Measurements from ENCODE around the gene ZSCAN29. TPM values are rescaled to one million over a fixed set of nuclear protein-coding genes. Genes with fewer than 3 reads are reported as not detected.
"Not testable (repeated sequence)": the region's sequence is repeated elsewhere in the genome, so short reads cannot be mapped to it uniquely, and the experiment has no call there.

The ZSCAN29 gene
- total RNA-seq, 5 donors from 2014 or later (not counting 1 experiment from before 2014, with no cell fraction given): 16.6 to 38.3 (median 32.2) TPM

DNA sequence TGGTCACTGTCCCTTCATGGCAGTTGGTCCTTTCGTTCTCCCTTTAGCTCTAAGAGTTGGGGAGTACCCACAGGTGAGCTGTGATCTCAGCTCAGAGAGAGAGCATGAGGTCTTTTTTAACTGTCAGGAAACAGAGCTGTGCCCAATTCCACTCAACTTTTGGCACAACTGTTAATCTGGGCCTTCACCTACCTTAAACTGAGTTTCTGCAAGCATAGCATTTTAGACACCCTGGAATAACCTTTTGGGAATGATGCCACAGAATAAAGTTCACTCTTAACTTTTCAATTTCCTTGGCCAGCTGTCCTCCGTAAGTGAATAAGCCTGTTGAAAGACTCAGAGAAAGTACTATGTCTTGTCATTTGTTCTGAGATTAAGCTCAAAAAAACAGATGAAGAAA is 36.0 kb upstream of the ZSCAN29 start:
- H3K4me1 Mint-ChIP-seq: peaks cover 2 to 9% (median 8%) of the 10 kb centered on the region in 3 donors
- Histone ChIP-seq H3K9me3 (no peaks in the 10 kb centered on the region), H3K36me3 (ENCODE audit: control insufficient read depth in 2 of 2, extremely low read depth in 1 of 2, insufficient read depth in 1 of 2, low read length in 1 of 2) (peaks cover 13 to 73% of the 10 kb centered on the region in 2 donors), H3K27ac (ENCODE audit: low read length) (no peak overlapping the region), H3K4me1 (ENCODE audit: control insufficient read depth in 1 of 2, extremely low read depth in 1 of 2, insufficient read depth in 2 of 2, low read length in 2 of 2) (no peaks in the 10 kb centered on the region), H3K27me3 (replicated peaks in 1 of 2; ENCODE audit: control insufficient read depth in 2 of 2, extremely low read depth in 1 of 2, insufficient read depth in 2 of 2, low read length in 1 of 2) (no peaks in the 10 kb centered on the region), H3K4me3 (ENCODE audit: control insufficient read depth in 1 of 2, extremely low read depth in 1 of 2, low read length in 1 of 2) (no peak overlapping the region)
- no peaks in the 10 kb centered on the region for H3K9me3 Mint-ChIP-seq
- POLR2A ChIA-PET: no interaction called here
- ATAC-seq (replicated peaks in 1 of 4): no peak
- H3K36me3 Mint-ChIP-seq: peaks cover 73% of the 10 kb centered on the region
- no peaks in the 10 kb centered on the region for H3K27me3 Mint-ChIP-seq
- H3K27ac Mint-ChIP-seq: no peak overlapping the region
- no peak overlapping the region for H3K4me3 Mint-ChIP-seq
- CTCF ChIA-PET: interaction anchor here in 1 of 2 donors (0.7 kb wide), 1 partner anchor 35 kb away, joined by 3 read pairs; no protein-coding TSS in a partner anchor
- DNase-seq: no peak
- 92% methylated on average over 2 of the region's 2 CpGs for WGBS (ENCODE audit: insufficient coverage)

- no peak overlapping the region for H3K4me3 Mint-ChIP-seq
- DNase-seq (no peak), ATAC-seq (replicated peaks in 1 of 4) (no peak)
- H3K27me3 Mint-ChIP-seq: no peaks in the 10 kb centered on the region
- no peaks in the 10 kb centered on the region for H3K9me3 Mint-ChIP-seq
- H3K36me3 Mint-ChIP-seq: peaks cover 75% of the 10 kb centered on the region
- no peak overlapping the region for H3K27ac Mint-ChIP-seq
- no peaks in the 10 kb centered on the region for H3K4me1 ChIP-seq (ENCODE audit: control insufficient read depth in 1 of 2, extremely low read depth in 1 of 2, insufficient read depth in 2 of 2, low read length in 2 of 2)
- H3K27ac ChIP-seq (ENCODE audit: low read length): no peak overlapping the region
- no CpG with 5 or more reads among the region's 2 CpGs for WGBS (ENCODE audit: insufficient coverage)
- CTCF ChIA-PET: interaction anchor here (0.6 to 0.7 kb wide), 2 partner anchors 34 to 833 kb away, joined by 3 read pairs; no protein-coding TSS in a partner anchor
- H3K27me3 ChIP-seq (replicated peaks in 1 of 2; ENCODE audit: control insufficient read depth in 2 of 2, extremely low read depth in 1 of 2, insufficient read depth in 2 of 2, low read length in 1 of 2): no peaks in the 10 kb centered on the region
- H3K9me3 ChIP-seq: no peaks in the 10 kb centered on the region
- H3K4me3 ChIP-seq (ENCODE audit: control insufficient read depth in 1 of 2, extremely low read depth in 1 of 2, low read length in 1 of 2): no peak overlapping the region
- POLR2A ChIA-PET: no interaction called here
- H3K36me3 ChIP-seq (ENCODE audit: control insufficient read depth in 2 of 2, extremely low read depth in 1 of 2, insufficient read depth in 1 of 2, low read length in 1 of 2): peaks cover 13 to 71% of the 10 kb centered on the region in 2 donors
- H3K4me1 Mint-ChIP-seq: peaks cover 2 to 9% (median 8%) of the 10 kb centered on the region in 3 donors
These were observed 35.3 kb upstream of the ZSCAN29 start for GRCh38 chr15:43406189-43406588.

- H3K27me3 Mint-ChIP-seq: no peaks in the 10 kb centered on the region
- no CpG with 5 or more reads among the region's 5 CpGs for WGBS (ENCODE audit: insufficient coverage)
- ATAC-seq (replicated peaks in 1 of 4) (no peak), DNase-seq (no peak)
- Histone ChIP-seq H3K27me3 (replicated peaks in 1 of 2; ENCODE audit: control insufficient read depth in 2 of 2, extremely low read depth in 1 of 2, insufficient read depth in 2 of 2, low read length in 1 of 2) (no peaks in the 10 kb centered on the region), H3K4me3 (ENCODE audit: control insufficient read depth in 1 of 2, extremely low read depth in 1 of 2, low read length in 1 of 2) (no peak overlapping the region), H3K4me1 (ENCODE audit: control insufficient read depth in 1 of 2, extremely low read depth in 1 of 2, insufficient read depth in 2 of 2, low read length in 2 of 2) (no peaks in the 10 kb centered on the region), H3K36me3 (ENCODE audit: control insufficient read depth in 2 of 2, extremely low read depth in 1 of 2, insufficient read depth in 1 of 2, low read length in 1 of 2) (peaks cover 8 to 72% of the 10 kb centered on the region in 2 donors), H3K9me3 (no peaks in the 10 kb centered on the region), H3K27ac (ENCODE audit: low read length) (no peak overlapping the region)
- H3K9me3 Mint-ChIP-seq: no peaks in the 10 kb centered on the region
- no peak overlapping the region for H3K4me3 Mint-ChIP-seq
- peaks cover 2 to 9% (median 8%) of the 10 kb centered on the region in 3 donors for H3K4me1 Mint-ChIP-seq
- CTCF ChIA-PET: no interaction called here
- peak overlapping the region; percentile 36 to 56 for H3K27ac Mint-ChIP-seq
- POLR2A ChIA-PET: no interaction called here
- H3K36me3 Mint-ChIP-seq: peaks cover 67% of the 10 kb centered on the region
These were observed 33.3 kb upstream of the ZSCAN29 start for GRCh38 chr15:43404130-43404529.

GRCh38 chr15:43403616-43404015 is 32.8 kb upstream of the ZSCAN29 start:
- Histone ChIP-seq H3K27me3 (replicated peaks in 1 of 2; ENCODE audit: control insufficient read depth in 2 of 2, extremely low read depth in 1 of 2, insufficient read depth in 2 of 2, low read length in 1 of 2) (no peaks in the 10 kb centered on the region), H3K27ac (ENCODE audit: low read length) (no peak overlapping the region), H3K36me3 (ENCODE audit: control insufficient read depth in 2 of 2, extremely low read depth in 1 of 2, insufficient read depth in 1 of 2, low read length in 1 of 2) (peaks cover 3 to 70% of the 10 kb centered on the region in 2 donors), H3K4me1 (ENCODE audit: control insufficient read depth in 1 of 2, extremely low read depth in 1 of 2, insufficient read depth in 2 of 2, low read length in 2 of 2) (no peaks in the 10 kb centered on the region), H3K4me3 (ENCODE audit: control insufficient read depth in 1 of 2, extremely low read depth in 1 of 2, low read length in 1 of 2) (no peak overlapping the region), H3K9me3 (no peaks in the 10 kb centered on the region)
- Mint-ChIP-seq H3K27ac (peak overlapping the region in 1 of 2 donors; percentile 36), H3K4me3 (no peak overlapping the region), H3K36me3 (peaks cover 66% of the 10 kb centered on the region), H3K27me3 (no peaks in the 10 kb centered on the region), H3K9me3 (no peaks in the 10 kb centered on the region), H3K4me1 (peaks cover 2 to 9% (median 8%) of the 10 kb centered on the region in 3 donors)
- DNase-seq (no peak), ATAC-seq (replicated peaks in 1 of 4) (no peak)
- ChIA-PET CTCF (no interaction called here), POLR2A (no interaction called here)
- 96% methylated on average over 4 of the region's 8 CpGs for WGBS (ENCODE audit: insufficient coverage)

DNA sequence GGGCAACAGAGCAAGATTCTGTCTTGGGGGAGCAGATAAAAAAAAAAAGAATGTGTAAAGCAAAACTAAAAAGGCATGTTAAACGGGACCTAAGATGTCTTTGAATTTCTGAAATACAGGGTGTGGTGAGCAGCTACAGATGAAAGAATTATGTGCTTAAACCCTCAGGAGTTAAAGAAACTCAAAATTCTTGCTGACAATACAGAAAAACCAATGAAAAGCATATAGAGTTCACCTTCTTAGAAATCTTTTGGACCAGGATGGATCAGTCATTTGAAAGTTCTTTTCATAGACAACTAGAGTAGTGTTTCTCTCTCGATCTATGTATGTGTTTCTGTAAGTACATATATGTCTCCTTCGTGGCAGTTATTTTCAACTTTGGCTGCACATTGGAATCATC is 31.4 kb upstream of the ZSCAN29 start:
- H3K9me3 ChIP-seq: no peaks in the 10 kb centered on the region
- H3K4me3 ChIP-seq (ENCODE audit: control insufficient read depth in 1 of 2, extremely low read depth in 1 of 2, low read length in 1 of 2): no peak overlapping the region
- Mint-ChIP-seq H3K27me3 (no peaks in the 10 kb centered on the region), H3K27ac (peak overlapping the region in 1 of 2 donors; percentile 2), H3K4me1 (peaks cover 2 to 9% (median 8%) of the 10 kb centered on the region in 3 donors), H3K4me3 (no peak overlapping the region), H3K36me3 (peaks cover 63% of the 10 kb centered on the region), H3K9me3 (no peaks in the 10 kb centered on the region)
- no peak overlapping the region for H3K27ac ChIP-seq (ENCODE audit: low read length)
- ATAC-seq (replicated peaks in 1 of 4) (no peak), DNase-seq (no peak)
- peaks cover 3 to 71% of the 10 kb centered on the region in 2 donors for H3K36me3 ChIP-seq (ENCODE audit: control insufficient read depth in 2 of 2, extremely low read depth in 1 of 2, insufficient read depth in 1 of 2, low read length in 1 of 2)
- H3K27me3 ChIP-seq (replicated peaks in 1 of 2; ENCODE audit: control insufficient read depth in 2 of 2, extremely low read depth in 1 of 2, insufficient read depth in 2 of 2, low read length in 1 of 2): no peaks in the 10 kb centered on the region
- ChIA-PET POLR2A (no interaction called here), CTCF (no interaction called here)
- no peaks in the 10 kb centered on the region for H3K4me1 ChIP-seq (ENCODE audit: control insufficient read depth in 1 of 2, extremely low read depth in 1 of 2, insufficient read depth in 2 of 2, low read length in 2 of 2)
- 90% methylated on average over 2 of the region's 3 CpGs for WGBS (ENCODE audit: insufficient coverage)

GRCh38 chr15:43393592-43393991 is 22.7 kb upstream of the ZSCAN29 start:
- ATAC-seq (replicated peaks in 1 of 4); H3K9me3 Mint-ChIP-seq; CTCF ChIA-PET; H3K9me3 ChIP-seq; H3K27ac ChIP-seq (ENCODE audit: low read length); POLR2A ChIA-PET; H3K27ac Mint-ChIP-seq; DNase-seq; H3K27me3 ChIP-seq (replicated peaks in 1 of 2; ENCODE audit: control insufficient read depth in 2 of 2, extremely low read depth in 1 of 2, insufficient read depth in 2 of 2, low read length in 1 of 2); H3K27me3 Mint-ChIP-seq; H3K4me1 ChIP-seq (ENCODE audit: control insufficient read depth in 1 of 2, extremely low read depth in 1 of 2, insufficient read depth in 2 of 2, low read length in 2 of 2); H3K4me1 Mint-ChIP-seq; H3K4me3 ChIP-seq (ENCODE audit: control insufficient read depth in 1 of 2, extremely low read depth in 1 of 2, low read length in 1 of 2); H3K4me3 Mint-ChIP-seq: not testable (repeated sequence)
- WGBS (ENCODE audit: insufficient coverage): 100% methylated on average over 2 of the region's 6 CpGs
- peaks cover 5 to 45% of the 10 kb centered on the region in 2 donors for H3K36me3 ChIP-seq (ENCODE audit: control insufficient read depth in 2 of 2, extremely low read depth in 1 of 2, insufficient read depth in 1 of 2, low read length in 1 of 2)
- H3K36me3 Mint-ChIP-seq: peaks cover 53% of the 10 kb centered on the region

DNA sequence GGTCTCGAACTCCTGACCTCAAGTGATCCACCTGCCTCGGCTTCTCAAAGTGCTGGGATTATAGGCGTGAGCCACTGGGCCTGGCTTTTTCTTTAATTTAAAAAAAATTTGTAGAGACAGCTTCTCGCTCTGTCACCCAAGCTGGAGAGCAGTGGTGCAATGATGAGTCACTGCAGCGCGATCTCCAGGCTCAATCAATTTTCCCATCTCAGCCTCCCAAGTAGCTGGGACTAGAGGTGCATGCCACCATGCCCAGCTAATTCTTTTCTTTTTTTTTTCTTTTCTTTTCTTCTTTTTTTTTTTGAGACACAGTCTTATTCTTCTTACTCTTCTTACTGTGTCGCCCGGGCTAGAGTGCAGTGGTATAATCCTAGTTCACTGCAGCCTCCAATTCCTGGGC is 19.9 kb upstream of the ZSCAN29 start:
- no peaks in the 10 kb centered on the region for H3K4me1 Mint-ChIP-seq
- WGBS (ENCODE audit: insufficient coverage): 98% methylated on average over 6 of the region's 8 CpGs
- H3K4me3 Mint-ChIP-seq: no peak overlapping the region
- peaks cover 0 to 3% (median 0%) of the 10 kb centered on the region in 3 donors for H3K9me3 Mint-ChIP-seq
- no peak overlapping the region for H3K27ac Mint-ChIP-seq
- H3K36me3 Mint-ChIP-seq: peaks cover 43% of the 10 kb centered on the region
- Histone ChIP-seq H3K4me1 (ENCODE audit: control insufficient read depth in 1 of 2, extremely low read depth in 1 of 2, insufficient read depth in 2 of 2, low read length in 2 of 2) (no peaks in the 10 kb centered on the region), H3K9me3 (no peaks in the 10 kb centered on the region), H3K27ac (ENCODE audit: low read length) (no peak overlapping the region), H3K4me3 (ENCODE audit: control insufficient read depth in 1 of 2, extremely low read depth in 1 of 2, low read length in 1 of 2) (no peak overlapping the region), H3K27me3 (replicated peaks in 1 of 2; ENCODE audit: control insufficient read depth in 2 of 2, extremely low read depth in 1 of 2, insufficient read depth in 2 of 2, low read length in 1 of 2) (no peaks in the 10 kb centered on the region), H3K36me3 (ENCODE audit: control insufficient read depth in 2 of 2, extremely low read depth in 1 of 2, insufficient read depth in 1 of 2, low read length in 1 of 2) (peaks cover 2 to 36% of the 10 kb centered on the region in 2 donors)
- ChIA-PET POLR2A (no interaction called here), CTCF (interaction anchor here in 1 of 2 donors (0.6 to 1.2 kb wide), 4 partner anchors 15 to 1461 kb away, joined by 3 to 5 read pairs (median 4); partner anchors contain the start of genes TUBGCP4 and ZSCAN29)
- no peak for ATAC-seq (replicated peaks in 1 of 4)
- no peak for DNase-seq
- H3K27me3 Mint-ChIP-seq: no peaks in the 10 kb centered on the region
